IMR-90 (cell line): ENCODE measurements around the gene ADAMTS12.

Source experiments
- CHD1 ChIP-seq: IDR thresholded peaks from 2 replicates; pipeline ENCODE4 v1.6.1; 2012; ENCODE audit warnings: low read depth, low read length, improper control_type of control experiment
- MAZ ChIP-seq: IDR thresholded peaks from 2 replicates; pipeline ENCODE4 v1.6.1; 2012; ENCODE audit warnings: low read depth, mild to moderate bottlenecking, low read length, improper control_type of control experiment, moderate library complexity, borderline replicate concordance
- TF ChIP-seq, protein P1 (sequence below): conservative IDR thresholded peaks from 2 replicates; pipeline ENCODE4 v1.5.1; 2012; ENCODE audit warnings: mild to moderate bottlenecking, low read depth, low read length, improper control_type of control experiment

DNA sequence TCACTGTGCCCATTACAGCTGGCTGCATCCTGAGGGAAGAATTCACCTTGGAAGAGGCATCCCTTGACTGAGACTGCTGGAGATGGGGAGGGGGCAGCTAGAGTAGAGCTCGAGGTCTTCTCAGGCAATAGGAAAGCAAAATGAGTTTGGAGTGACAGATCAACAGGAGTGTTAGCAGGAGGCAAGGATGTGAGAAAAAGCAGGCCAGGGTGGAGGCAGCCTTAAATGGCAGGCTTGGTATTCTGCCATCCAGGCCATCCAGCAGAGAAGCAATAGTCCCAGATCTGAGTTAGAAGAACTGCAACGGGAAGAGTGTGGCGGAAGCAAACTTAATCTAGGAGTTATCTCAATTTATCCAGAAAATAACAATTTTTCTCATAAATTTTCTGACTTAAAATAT is 6.1 kb downstream of the ADAMTS12 start:
- TF ChIP-seq CHD1 (no peak), MAZ (no peak)
- TF ChIP-seq, protein P1, sequence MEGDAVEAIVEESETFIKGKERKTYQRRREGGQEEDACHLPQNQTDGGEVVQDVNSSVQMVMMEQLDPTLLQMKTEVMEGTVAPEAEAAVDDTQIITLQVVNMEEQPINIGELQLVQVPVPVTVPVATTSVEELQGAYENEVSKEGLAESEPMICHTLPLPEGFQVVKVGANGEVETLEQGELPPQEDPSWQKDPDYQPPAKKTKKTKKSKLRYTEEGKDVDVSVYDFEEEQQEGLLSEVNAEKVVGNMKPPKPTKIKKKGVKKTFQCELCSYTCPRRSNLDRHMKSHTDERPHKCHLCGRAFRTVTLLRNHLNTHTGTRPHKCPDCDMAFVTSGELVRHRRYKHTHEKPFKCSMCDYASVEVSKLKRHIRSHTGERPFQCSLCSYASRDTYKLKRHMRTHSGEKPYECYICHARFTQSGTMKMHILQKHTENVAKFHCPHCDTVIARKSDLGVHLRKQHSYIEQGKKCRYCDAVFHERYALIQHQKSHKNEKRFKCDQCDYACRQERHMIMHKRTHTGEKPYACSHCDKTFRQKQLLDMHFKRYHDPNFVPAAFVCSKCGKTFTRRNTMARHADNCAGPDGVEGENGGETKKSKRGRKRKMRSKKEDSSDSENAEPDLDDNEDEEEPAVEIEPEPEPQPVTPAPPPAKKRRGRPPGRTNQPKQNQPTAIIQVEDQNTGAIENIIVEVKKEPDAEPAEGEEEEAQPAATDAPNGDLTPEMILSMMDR, result no peak
